Large intestine (tissue), 3 donors: ENCODE data around the gene SYNPO. TPM values are rescaled to one million over a fixed set of nuclear protein-coding genes. Genes with fewer than 3 reads are reported as not detected.

Experiments used
- DNase-seq, 2 donors: peaks; one replicate each; pipeline versions ENCODE4 v3.0.0 to v3.0.0-alpha.2; 2013
- H3K27ac ChIP-seq: one replicate; pipeline ENCODE4 v1.5.1; 2013; ENCODE audit warnings: low read length
- H3K27me3 ChIP-seq: 2 replicates; pipeline ENCODE4 v1.6.1; 2013; ENCODE audit warnings: low read length; ENCODE audit not compliant: control insufficient read depth, insufficient read depth
- H3K36me3 ChIP-seq: 2 replicates; pipeline ENCODE4 v1.6.1; 2013; ENCODE audit warnings: low read length; ENCODE audit not compliant: control insufficient read depth, insufficient read depth
- H3K4me1 ChIP-seq: one replicate; pipeline ENCODE4 v1.6.1; 2013; ENCODE audit warnings: low read length; ENCODE audit not compliant: control insufficient read depth, insufficient read depth
- H3K4me3 ChIP-seq: one replicate; pipeline ENCODE4 v1.5.1; 2013; ENCODE audit warnings: low read length
- H3K9me3 ChIP-seq: one replicate; pipeline ENCODE4 v1.6.1; 2013; ENCODE audit warnings: mild to moderate bottlenecking, low read depth, low read length, moderate library complexity; ENCODE audit not compliant: control insufficient read depth
- WGBS: methylation state at CpG from one replicate; pipeline ENCODE4 v1.1.5; 2013; ENCODE audit warnings: low lambda C conversion rate; ENCODE audit not compliant: insufficient coverage; 5-methylcytosine and 5-hydroxymethylcytosine counted together
- polyA plus RNA-seq: library from polyadenylated mRNA; unstranded; fragments of 120-200 nt; gene quantifications from one replicate; pipeline ENCODE4 v1.2.1, GENCODE V29; 2013

The SYNPO gene
- polyA plus RNA-seq, 1 donor = 46.7 TPM

DNA sequence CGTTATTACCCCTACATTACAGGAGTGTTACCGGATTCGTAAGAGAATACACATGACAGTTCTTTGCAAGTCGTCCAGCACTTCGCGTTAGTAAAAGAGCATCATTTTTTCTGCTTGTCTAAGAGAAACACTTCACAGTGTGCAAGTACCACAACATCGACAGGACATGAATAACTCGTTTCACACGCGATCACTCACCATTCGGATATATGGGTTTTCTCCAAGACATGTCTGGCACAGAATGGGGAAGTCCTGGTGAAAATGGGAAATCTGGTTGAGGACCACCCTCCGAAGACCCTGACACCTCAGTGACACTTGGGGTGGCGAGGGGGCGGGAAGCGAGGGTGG lies 59.8 kb downstream of the SYNPO start:
- no peaks in the 10 kb centered on the region for H3K27me3 ChIP-seq
- H3K36me3 ChIP-seq = peaks cover 36% of the 10 kb centered on the region
- peak overlapping the region; percentile 99 for H3K4me3 ChIP-seq
- peaks cover 3% of the 10 kb centered on the region for H3K9me3 ChIP-seq
- WGBS = no CpG with 5 or more reads among the region's 15 CpGs
- DNase-seq = no peak
- H3K4me1 ChIP-seq = peaks cover 11% of the 10 kb centered on the region
- peak overlapping the region; percentile 97 for H3K27ac ChIP-seq

GRCh38 chr5:150700594-150701377 lies 60.3 kb downstream of the SYNPO start, which contains the start of gene RBM22:
Gene RBM22 (minus strand): TSS chr5:150701062. CDS start chr5:150700985, 77 bp downstream.
- WGBS = 0% methylated on average over 3 of the region's 59 CpGs
- no peaks in the 10 kb centered on the region for H3K27me3 ChIP-seq
- DNase-seq = peak; percentile 88 to 95
- peak within 1 kb of the TSS; percentile 99 for H3K4me3 ChIP-seq
- H3K9me3 ChIP-seq = peaks cover 3% of the 10 kb centered on the region
- H3K36me3 ChIP-seq = peaks cover 30% of the 10 kb centered on the region
- peak within 1 kb of the TSS; percentile 97 for H3K27ac ChIP-seq
- H3K4me1 ChIP-seq = peaks cover 11% of the 10 kb centered on the region

- peaks cover 11% of the 10 kb centered on the region for H3K4me1 ChIP-seq
- DNase-seq = no peak
- H3K9me3 ChIP-seq = peaks cover 3% of the 10 kb centered on the region
- H3K27ac ChIP-seq = no peak overlapping the region
- no peak overlapping the region for H3K4me3 ChIP-seq
- no CpG with 5 or more reads among the region's 3 CpGs for WGBS
- no peaks in the 10 kb centered on the region for H3K27me3 ChIP-seq
- H3K36me3 ChIP-seq = peaks cover 9% of the 10 kb centered on the region
These were observed 63.3 kb downstream of the SYNPO start for GRCh38 chr5:150703762-150704161.

- DNase-seq = peak in 1 of 2 donors; percentile 30
- 0% methylated on average over 1 of the region's 4 CpGs for WGBS
- Histone ChIP-seq H3K27ac (peak overlapping the region; percentile 21), H3K27me3 (no peaks in the 10 kb centered on the region), H3K4me3 (no peak overlapping the region), H3K4me1 (no peaks in the 10 kb centered on the region), H3K36me3 (peaks cover 34% of the 10 kb centered on the region), H3K9me3 (no peaks in the 10 kb centered on the region)
These were observed 66.4 kb downstream of the SYNPO start for GRCh38 chr5:150706776-150707390.

Other genes with a start within 250 kb of the SYNPO start
- 742 TPM for gene CD74, start 227.8 kb upstream of the SYNPO start, polyA plus RNA-seq
- gene RPS14, start 190.9 kb upstream of the SYNPO start, polyA plus RNA-seq = 2,545 TPM
- 45.4 TPM for gene NDST1, start 132.5 kb upstream of the SYNPO start, polyA plus RNA-seq
- gene MYOZ3, start 20.6 kb downstream of the SYNPO start, polyA plus RNA-seq = 3.0 TPM
- 54.8 TPM for gene RBM22, start 60.4 kb downstream of the SYNPO start, polyA plus RNA-seq
- gene DCTN4, start 118.4 kb downstream of the SYNPO start, polyA plus RNA-seq = 49.5 TPM
- 13.9 TPM for gene SMIM3, start 138.1 kb downstream of the SYNPO start, polyA plus RNA-seq
- 0.09 TPM for gene IRGM, start 205.9 kb downstream of the SYNPO start, polyA plus RNA-seq